ENCODE data around the gene FBXL13. TPM values are rescaled to one million over a fixed set of nuclear protein-coding genes. Genes with fewer than 3 reads are reported as not detected.

Gene FBXL13
- total and polyA plus RNA-seq, 2 of the 8 experiments (the other 6 are each of a cell fraction or from before 2014, with no cell fraction given): 1.2 to 2.8 TPM

DNA sequence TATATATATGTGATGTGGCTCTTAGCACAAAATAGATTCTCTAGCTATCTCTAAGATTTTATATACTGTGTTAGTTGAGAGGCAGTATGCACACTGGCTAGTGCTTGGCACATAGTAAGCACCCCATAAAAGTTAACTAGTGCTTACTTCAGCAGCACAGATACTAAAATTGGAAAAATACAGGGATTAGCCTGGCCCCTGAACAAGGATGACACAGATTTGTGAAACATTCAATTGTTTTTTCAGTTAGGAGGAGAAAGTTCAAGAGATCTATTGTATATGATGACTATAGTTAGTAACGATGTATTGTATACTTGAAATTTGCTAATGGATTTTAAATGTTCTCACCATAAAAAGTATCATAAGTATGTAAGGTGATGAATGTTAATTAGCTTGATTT, 240.1 kb downstream of the FBXL13 start:
- CTCF ChIA-PET (ENCODE audit: partially characterized antibody): no interaction called here
- Histone ChIP-seq H3K27ac (ENCODE audit: low read depth, low read length) (no peak overlapping the region), H3K4me3 (ENCODE audit: extremely low read depth in 1 of 4, insufficient read depth in 2 of 4, low read depth in 3 of 4, low read length in 4 of 4) (no peak overlapping the region), H4K5ac (ENCODE audit: insufficient read length, low read depth, low read length) (no peak overlapping the region), H3K79me2 (ENCODE audit: control insufficient read depth in 1 of 2, insufficient read depth in 2 of 2, low read length in 2 of 2) (no peaks in the 10 kb centered on the region), H2BK120ac (replicated peaks; ENCODE audit: low read depth, low read length) (no peak overlapping the region), H2BK5ac (ENCODE audit: low read depth, low read length) (no peak overlapping the region), H3K23ac (ENCODE audit: insufficient read length) (no peak overlapping the region), H3K4me2 (ENCODE audit: insufficient read depth in 1 of 2, low read depth in 2 of 2, low read length in 2 of 2) (no peak overlapping the region), H3K14ac (ENCODE audit: insufficient read length) (no peak overlapping the region), H3K56ac (replicated peaks; ENCODE audit: insufficient read length, low read depth, low read length) (no peak overlapping the region), H3K79me1 (ENCODE audit: low read depth, low read length) (no peaks in the 10 kb centered on the region), H2AFZ (ENCODE audit: low read length) (no peak overlapping the region), H3K4ac (replicated peaks; ENCODE audit: insufficient read length, low read depth, low read length) (no peak overlapping the region), H2AK5ac (ENCODE audit: low read depth, low read length) (no peak overlapping the region), H4K20me1 (replicated peaks in 1 of 2; ENCODE audit: control insufficient read depth in 1 of 2, insufficient read depth in 2 of 2, low read length in 2 of 2) (no peaks in the 10 kb centered on the region), H2BK15ac (ENCODE audit: low read length) (no peak overlapping the region), H3K9ac (replicated peaks in 1 of 4; ENCODE audit: extremely low read depth in 1 of 4, low read depth in 3 of 4, low read length in 3 of 4) (no peak overlapping the region), H3K4me1 (replicated peaks in 1 of 4; ENCODE audit: control insufficient read depth in 3 of 4, insufficient read depth in 4 of 4, low read length in 3 of 4) (no peaks in the 10 kb centered on the region; a peak in 1 of 7 replicates), H3K36me3 (ENCODE audit: control insufficient read depth in 2 of 4, insufficient read depth in 4 of 4, low read length in 3 of 4) (0 out of 8 replicates have a peak, but pooled peaks cover 0 to 3% (median 0%) of the 10 kb centered on the region in 4 experiments), H2BK20ac (ENCODE audit: low read length) (no peak overlapping the region), H2BK12ac (ENCODE audit: low read depth, low read length) (no peak overlapping the region), H3K23me2 (ENCODE audit: low read depth, low read length) (no peaks in the 10 kb centered on the region), H3K18ac (ENCODE audit: extremely low read depth, low read length) (no peak overlapping the region), H3K27me3 (replicated peaks in 1 of 4; ENCODE audit: control insufficient read depth in 3 of 4, extremely low read depth in 1 of 4, insufficient read depth in 3 of 4, low read length in 3 of 4) (peaks cover 0 to 1% (median 0%) of the 10 kb centered on the region in 4 experiments; a peak in 1 of 7 replicates), H3K9me3 (ENCODE audit: insufficient read depth in 2 of 2, low read depth in 1 of 2, low read length in 1 of 2) (no peaks in the 10 kb centered on the region), H4K91ac (replicated peaks; ENCODE audit: insufficient read length, low read length) (no peak overlapping the region), H4K8ac (ENCODE audit: extremely low read depth, insufficient read depth, low read length) (no peak overlapping the region)
- TF ChIP-seq TAF7 (optimal IDR thresholded peaks at IDR 0.05; ENCODE audit: borderline replicate concordance, low read depth, low read length): no peak
- TF ChIP-seq, protein P1, sequence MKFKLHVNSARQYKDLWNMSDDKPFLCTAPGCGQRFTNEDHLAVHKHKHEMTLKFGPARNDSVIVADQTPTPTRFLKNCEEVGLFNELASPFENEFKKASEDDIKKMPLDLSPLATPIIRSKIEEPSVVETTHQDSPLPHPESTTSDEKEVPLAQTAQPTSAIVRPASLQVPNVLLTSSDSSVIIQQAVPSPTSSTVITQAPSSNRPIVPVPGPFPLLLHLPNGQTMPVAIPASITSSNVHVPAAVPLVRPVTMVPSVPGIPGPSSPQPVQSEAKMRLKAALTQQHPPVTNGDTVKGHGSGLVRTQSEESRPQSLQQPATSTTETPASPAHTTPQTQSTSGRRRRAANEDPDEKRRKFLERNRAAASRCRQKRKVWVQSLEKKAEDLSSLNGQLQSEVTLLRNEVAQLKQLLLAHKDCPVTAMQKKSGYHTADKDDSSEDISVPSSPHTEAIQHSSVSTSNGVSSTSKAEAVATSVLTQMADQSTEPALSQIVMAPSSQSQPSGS (IDR thresholded peaks at IDR 0.05; ENCODE audit: low read length): no peak
- no peak for TF ChIP-seq SIX5 (IDR thresholded peaks at IDR 0.05; ENCODE audit: low read depth, low read length)
- TF ChIP-seq YY1 (IDR thresholded peaks at IDR 0.05; ENCODE audit: low read depth, low read length): no peak
- no peak for TF ChIP-seq RAD21 (IDR thresholded peaks at IDR 0.05 in 1 of 2, conservative IDR thresholded peaks at IDR 0.05 in 1 of 2; ENCODE audit: low read depth in 2 of 2, low read length in 2 of 2)
- no peak for TF ChIP-seq EGR1 (IDR thresholded peaks at IDR 0.05; ENCODE audit: borderline replicate concordance, low read depth, low read length)
- TF ChIP-seq ASH2L (IDR thresholded peaks at IDR 0.05; ENCODE audit: low read length): no peak
- TF ChIP-seq CBX8 (IDR thresholded peaks at IDR 0.05; ENCODE audit: borderline replicate concordance, low read depth, low read length): no peak
- no peak for TF ChIP-seq TBP (IDR thresholded peaks at IDR 0.05; ENCODE audit: low read depth, low read length)
- no peak for TF ChIP-seq POLR2AphosphoS5 (IDR thresholded peaks at IDR 0.05; ENCODE audit: low read depth, low read length)
- TF ChIP-seq CHD1 (IDR thresholded peaks at IDR 0.05; ENCODE audit: low read depth, low read length): no peak
- no peak for TF ChIP-seq GTF2F1 (IDR thresholded peaks at IDR 0.05; ENCODE audit: borderline replicate concordance, low read depth, low read length)
- TF ChIP-seq TEAD4 (IDR thresholded peaks at IDR 0.05; ENCODE audit: low read depth, low read length): no peak
- no peak for TF ChIP-seq RXRA (IDR thresholded peaks at IDR 0.05; ENCODE audit: insufficient read depth, low read depth, low read length)
- DNase-seq (ENCODE audit: low read depth in 1 of 2, low spot score in 2 of 2) (no peak), FAIRE-seq (no peak)
- 95% methylated on average over 1 of the region's 1 CpG; no CpG with 5 or more reads in 1 of the 2 experiments for WGBS, 2 experiments (ENCODE audit: extremely low coverage in 1 of 2, insufficient coverage in 1 of 2, insufficient read length in 1 of 2, insufficient replicate concordance in 2 of 2, low coverage in 1 of 2, low lambda C conversion rate in 2 of 2, missing lambda C conversion rate in 1 of 2)
- POLR2A ChIA-PET (ENCODE audit: partially characterized antibody): no interaction called here

Data from H1 (cell line).